HG02588 (cell line): ENCODE measurements around the gene SUMF2.
"Not testable (repeated sequence)": the region's sequence is repeated elsewhere in the genome, so short reads cannot be mapped to it uniquely, and the experiment has no call there.

Source experiments
- ATAC-seq: cut with Tn5 transposase; IDR thresholded peaks from one replicate; pipeline ENCODE4 v1.9.1; 2021; ENCODE audit warnings: mild to moderate bottlenecking, moderate library complexity; ENCODE audit not compliant: unreplicated experiment

The SUMF2 gene

GRCh38 chr7:56063882-56064625 lies at the start of gene SUMF2:
Gene SUMF2 (plus strand): TSS chr7:56064286. CDS start chr7:56064312, 26 bp downstream.
- peak; percentile 89 for ATAC-seq

- ATAC-seq, result not testable (repeated sequence)
Observed at GRCh38 chr7:56017015-56017414, 47.1 kb upstream of the SUMF2 start.

DNA sequence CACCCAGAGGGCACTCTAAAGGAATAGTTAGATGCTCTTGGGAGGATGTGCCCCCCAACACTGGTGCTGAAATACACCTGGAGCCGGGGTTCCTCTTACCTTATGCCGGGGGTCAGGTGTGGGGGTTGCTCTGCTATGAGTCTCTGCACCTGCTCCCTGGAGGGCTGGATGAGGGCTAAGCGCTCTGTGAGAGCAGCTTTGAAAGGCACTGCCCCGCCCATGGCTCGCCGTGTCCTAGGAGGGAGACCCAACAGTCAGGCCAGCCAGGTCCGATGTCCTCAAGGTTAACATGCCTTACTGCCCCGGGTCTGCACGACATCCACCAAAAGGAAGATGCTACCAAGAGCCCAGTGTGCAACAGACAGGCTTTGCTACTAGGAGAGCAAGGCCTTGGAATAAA lies 44.6 kb upstream of the SUMF2 start:
- ATAC-seq, result no peak

GRCh38 chr7:56023500-56023899 lies 40.6 kb upstream of the SUMF2 start:
- ATAC-seq, result no peak

- no peak for ATAC-seq
Observed at GRCh38 chr7:56026538-56026937, 37.5 kb upstream of the SUMF2 start.

- no peak for ATAC-seq
Observed at GRCh38 chr7:56028942-56029630, 35.0 kb upstream of the SUMF2 start.

GRCh38 chr7:56030340-56030739 lies 33.7 kb upstream of the SUMF2 start:
- no peak for ATAC-seq

- ATAC-seq, result not testable (repeated sequence)
Observed at GRCh38 chr7:56031556-56031955, 32.5 kb upstream of the SUMF2 start.

GRCh38 chr7:56032578-56032977 lies 31.5 kb upstream of the SUMF2 start:
- ATAC-seq, result not testable (repeated sequence)

- ATAC-seq, result peak; percentile 97
Observed at GRCh38 chr7:56033671-56034432, 30.2 kb upstream of the SUMF2 start.

- no peak for ATAC-seq
Observed at GRCh38 chr7:56040730-56041129, 23.4 kb upstream of the SUMF2 start.

DNA sequence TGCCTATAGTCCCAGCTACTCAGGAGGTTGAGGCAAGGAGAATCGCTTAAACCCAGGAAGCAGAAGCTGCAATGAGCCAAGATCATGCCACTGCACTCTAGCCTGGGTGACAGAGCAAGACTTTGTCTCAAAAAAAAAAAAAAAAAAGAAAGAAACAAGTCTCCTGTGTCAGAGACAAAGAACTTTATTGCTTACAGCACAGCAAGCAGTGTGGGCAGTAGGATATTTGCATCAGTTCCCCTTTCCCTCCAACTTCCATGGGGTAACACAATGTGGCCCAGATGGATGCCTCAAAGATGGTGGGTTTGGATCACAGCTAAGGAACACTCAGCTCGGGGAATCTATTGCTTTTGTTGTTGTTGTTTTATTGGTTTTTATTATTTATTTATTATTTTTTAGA lies 18.3 kb upstream of the SUMF2 start:
- not testable (repeated sequence) for ATAC-seq

DNA sequence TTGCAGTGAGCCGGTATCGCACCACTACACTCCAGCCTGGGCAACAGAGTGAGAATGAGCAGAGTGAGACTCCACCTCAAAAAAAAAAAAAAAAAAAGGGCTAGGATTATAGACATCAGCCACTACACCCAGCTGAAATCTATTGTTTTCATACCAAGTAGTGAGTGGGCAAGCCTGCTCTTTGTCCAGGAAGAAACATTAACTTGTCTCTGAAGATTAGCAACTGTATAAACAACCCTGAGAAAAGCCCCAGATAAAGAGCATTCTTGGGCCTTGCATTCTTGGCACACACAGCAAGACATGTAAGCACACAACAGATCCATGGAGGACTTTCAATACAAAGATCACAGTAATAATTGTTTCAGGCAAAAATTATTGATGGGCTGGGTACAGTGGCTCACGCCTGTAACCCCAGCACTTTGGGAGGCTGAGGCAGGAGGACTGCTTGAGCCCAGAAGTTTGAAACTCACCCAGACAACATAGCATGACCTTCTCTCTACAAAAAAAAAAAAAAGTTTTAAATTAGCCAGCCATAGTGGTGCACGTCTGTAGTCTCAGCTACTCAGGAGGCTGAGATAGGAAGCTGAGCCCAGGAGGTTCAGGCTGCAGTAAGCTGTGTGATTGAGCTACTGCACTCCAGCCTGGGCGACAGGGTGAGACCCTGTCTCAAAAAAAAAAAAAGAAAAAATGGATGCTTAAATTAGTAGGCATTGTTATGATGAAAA lies 17.2 kb upstream of the SUMF2 start:
- ATAC-seq, result no peak

DNA sequence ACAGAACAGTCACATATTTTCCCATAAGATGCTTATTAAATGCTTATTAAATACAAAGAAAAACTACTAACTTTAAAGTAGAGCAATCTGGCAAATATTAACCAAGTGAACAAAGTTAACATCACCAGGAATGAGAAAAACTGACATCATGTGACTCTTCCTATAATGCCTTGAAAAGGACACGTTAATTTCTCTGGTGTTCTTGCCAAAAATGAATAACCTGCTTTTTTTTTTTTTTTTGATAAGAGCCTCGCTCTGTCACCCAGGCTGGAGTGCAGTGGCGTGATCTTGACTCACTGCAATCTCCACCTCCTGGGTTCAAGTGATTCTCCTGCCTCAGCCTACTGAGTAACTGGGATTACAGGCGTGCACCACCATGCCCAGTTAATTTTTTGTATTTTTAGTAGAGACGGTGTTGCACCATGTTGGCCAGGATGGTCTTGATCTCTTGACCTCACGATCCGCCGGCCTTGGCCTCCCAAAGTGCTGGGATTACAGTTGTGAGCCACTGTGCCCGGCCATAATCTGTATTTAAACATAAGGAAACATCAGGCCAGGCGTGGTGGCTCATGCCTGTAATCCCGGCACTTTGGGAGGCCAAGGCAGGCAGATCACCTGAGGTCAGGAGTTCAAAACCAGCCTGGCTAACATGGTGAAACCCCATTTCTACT lies 16.5 kb upstream of the SUMF2 start:
- ATAC-seq, result not testable (repeated sequence)

GRCh38 chr7:56048245-56048644 lies 15.8 kb upstream of the SUMF2 start:
- no peak for ATAC-seq

GRCh38 chr7:56048763-56049162 lies 15.3 kb upstream of the SUMF2 start:
- ATAC-seq, result not testable (repeated sequence)

DNA sequence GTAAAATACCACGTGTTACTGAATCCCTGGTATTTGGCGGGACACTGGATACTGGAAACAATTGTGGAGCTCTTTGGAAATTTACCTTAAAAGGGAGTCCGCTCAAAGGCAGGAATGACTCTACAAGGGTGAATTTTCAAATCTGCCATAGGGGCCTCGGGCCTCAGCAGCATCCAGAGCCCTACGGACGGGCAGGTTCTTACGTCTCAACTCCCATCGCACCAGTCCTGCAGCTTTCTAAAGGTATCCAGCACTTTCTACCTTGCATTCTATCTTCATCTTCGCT lies 13.1 kb upstream of the SUMF2 start:
- no peak for ATAC-seq

- peak; percentile 97 for ATAC-seq
Observed at GRCh38 chr7:56051339-56052191, 12.5 kb upstream of the SUMF2 start, which contains the start of the genes CCT6A and PSPH. Gene CCT6A (plus strand): TSS chr7:56051765. CDS start chr7:56051849, 84 bp downstream. Gene PSPH (minus strand): TSS chr7:56051444. CDS start chr7:56021212, 30,232 bp downstream.

GRCh38 chr7:56053379-56053778 lies 10.7 kb upstream of the SUMF2 start:
- ATAC-seq, result no peak
